Thyroid gland (tissue), 4 donors: ENCODE data around the gene MMD. TPM values are rescaled to one million over a fixed set of nuclear protein-coding genes. Genes with fewer than 3 reads are reported as not detected.

Experiments used
- DNase-seq, 2 donors: peaks; one replicate each; pipeline ENCODE4 v3.0.0-alpha.2; 2019
- H3K27ac ChIP-seq, 3 donors: fragments of 200-600 bp; sonication (generic); 1 replicate in 2 of 3; 2 replicates in 1 of 3; pipeline ENCODE4 v1.5.1; 2016 to 2019; ENCODE audit warnings: mild to moderate bottlenecking in 1 of 3, moderate library complexity in 1 of 3
- H3K27me3 ChIP-seq: fragments of 200-600 bp; sonication (generic); one replicate; pipeline ENCODE4 v1.5.1; 2019
- H3K36me3 ChIP-seq, 2 donors: fragments of 200-600 bp; sonication (generic); one replicate each; pipeline ENCODE4 v1.5.1; 2016 to 2019
- H3K4me1 ChIP-seq, 2 donors: fragments of 200-600 bp; sonication (generic); one replicate each; pipeline ENCODE4 v1.5.1; 2017 to 2019
- H3K4me3 ChIP-seq, 3 donors: fragments of 200-600 bp; sonication (generic); replicated peaks in 1 of 3; 1 replicate in 2 of 3; 2 replicates in 1 of 3; pipeline ENCODE4 v1.5.1; 2016; ENCODE audit warnings: mild to moderate bottlenecking in 1 of 3
- H3K9me3 ChIP-seq: fragments of 200-600 bp; sonication (generic); one replicate; pipeline ENCODE4 v1.5.1; 2017
- CTCF ChIP-seq, 6 experiments: fragments of 200-600 bp in 3 of 6; fragments of 450-650 bp in 3 of 6; sonication (generic) in 3 of 6; IDR thresholded peaks; one replicate each; pipeline ENCODE4 v1.5.1; 2016 to 2019; ENCODE audit warnings: antibody characterized with exemption in 6 of 6, mild to moderate bottlenecking in 2 of 6, inconsistent platforms in 1 of 6, moderate library complexity in 1 of 6
- POLR2A ChIP-seq, 2 donors: fragments of 450-650 bp; IDR thresholded peaks; one replicate each; pipeline ENCODE4 v1.6.1; 2017; ENCODE audit warnings: antibody characterized with exemption in 2 of 2, mild to moderate bottlenecking in 2 of 2, moderate library complexity in 1 of 2
- WGBS, 2 donors: methylation state at CpG; one replicate each; pipeline ENCODE4 v1.1.5; 2017; 5-methylcytosine and 5-hydroxymethylcytosine counted together
- intact Hi-C: fragments of 100-400 bp; cut with DNase I; formaldehyde crosslinking; loops from one replicate; pipeline ENCODE4 v1.15.1; 2023
- total RNA-seq, 4 donors: library from RNA; depleted of rRNA; stranded (reverse); fragments of >200 nt; gene quantifications; one replicate each; pipeline ENCODE4 v1.2.3, GENCODE V29; 2016

The MMD gene
- total RNA-seq, 4 donors from 2014 or later = 8.9 to 21.9 (median 15.3) TPM

GRCh38 chr17:55416000-55416399 lies 5.6 kb downstream of the MMD start:
- no peak for TF ChIP-seq POLR2A (IDR thresholded peaks at IDR 0.05)
- no peak for TF ChIP-seq CTCF (IDR thresholded peaks at IDR 0.05)
- intact Hi-C loops = no loop called here
- peaks cover 18 to 39% of the 10 kb centered on the region in 2 donors for H3K4me1 ChIP-seq

GRCh38 chr17:55414983-55415382 lies 6.7 kb downstream of the MMD start:
- WGBS, 2 donors = 46 to 52% methylated on average over 4 of the region's 4 CpGs
- Histone ChIP-seq H3K27ac (peak overlapping the region in 2 of 3 donors; percentile 61 to 74), H3K4me3 (no peak overlapping the region), H3K36me3 (peaks cover 0 to 4% of the 10 kb centered on the region in 2 donors), H3K4me1 (peaks cover 15 to 41% of the 10 kb centered on the region in 2 donors), H3K9me3 (no peaks in the 10 kb centered on the region), H3K27me3 (no peaks in the 10 kb centered on the region)
- intact Hi-C loops = no loop called here
- TF ChIP-seq CTCF (IDR thresholded peaks at IDR 0.05) (no peak), POLR2A (IDR thresholded peaks at IDR 0.05) (no peak)
- no peak for DNase-seq

More at GRCh38 chr17:55416000-55416399, 5.6 kb downstream of the MMD start:
- H3K9me3 ChIP-seq = no peaks in the 10 kb centered on the region
- peak overlapping the region; percentile 2 to 74 (median 61) for H3K27ac ChIP-seq
- no peak for DNase-seq
- H3K4me3 ChIP-seq = no peak overlapping the region
- no peaks in the 10 kb centered on the region for H3K27me3 ChIP-seq
- H3K36me3 ChIP-seq = no peaks in the 10 kb centered on the region

GRCh38 chr17:55413825-55414489 lies 7.7 kb downstream of the MMD start:
- Histone ChIP-seq H3K27me3 (no peaks in the 10 kb centered on the region), H3K9me3 (no peaks in the 10 kb centered on the region), H3K4me3 (no peak overlapping the region), H3K4me1 (peaks cover 15 to 41% of the 10 kb centered on the region in 2 donors), H3K27ac (peak overlapping the region in 2 of 3 donors; percentile 34 to 74), H3K36me3 (peaks cover 8% of the 10 kb centered on the region in 2 donors)
- intact Hi-C loops = no loop called here
- 84 to 86% methylated on average over 8 of the region's 8 CpGs for WGBS, 2 donors
- TF ChIP-seq CTCF (IDR thresholded peaks at IDR 0.05) (no peak), POLR2A (IDR thresholded peaks at IDR 0.05) (no peak)
- DNase-seq = no peak

- WGBS, 2 donors = 30 to 41% methylated on average over 1 of the region's 1 CpG
- H3K36me3 ChIP-seq = peaks cover 8% of the 10 kb centered on the region in 2 donors
- DNase-seq = peak; percentile 70 to 73
- no peak for TF ChIP-seq POLR2A (IDR thresholded peaks at IDR 0.05)
- no peak for TF ChIP-seq CTCF (IDR thresholded peaks at IDR 0.05)
- no peaks in the 10 kb centered on the region for H3K9me3 ChIP-seq
- peak overlapping the region in 2 of 3 donors; percentile 24 to 34 for H3K27ac ChIP-seq
- no peaks in the 10 kb centered on the region for H3K27me3 ChIP-seq
- peaks cover 15 to 34% of the 10 kb centered on the region in 2 donors for H3K4me1 ChIP-seq
- intact Hi-C loops = no loop called here
- no peak overlapping the region for H3K4me3 ChIP-seq
Observed at GRCh38 chr17:55411463-55411855, 10.2 kb downstream of the MMD start.

- Histone ChIP-seq H3K27me3 (no peaks in the 10 kb centered on the region), H3K9me3 (no peaks in the 10 kb centered on the region), H3K4me3 (no peak overlapping the region), H3K27ac (peak overlapping the region in 2 of 3 donors; percentile 24 to 34), H3K36me3 (peaks cover 8% of the 10 kb centered on the region in 2 donors), H3K4me1 (peaks cover 15 to 31% of the 10 kb centered on the region in 2 donors)
- TF ChIP-seq CTCF (IDR thresholded peaks at IDR 0.05) (no peak), POLR2A (IDR thresholded peaks at IDR 0.05) (no peak)
- WGBS, 2 donors = 51 to 56% methylated on average over 5 of the region's 5 CpGs
- intact Hi-C loops = no loop called here
- DNase-seq = peak; percentile 50 to 63
Observed at GRCh38 chr17:55410722-55411462, 10.7 kb downstream of the MMD start.
